GM06990 (cell line): Measurements from ENCODE around the gene INPP4A.
"Not testable (repeated sequence)": the region's sequence is repeated elsewhere in the genome, so short reads cannot be mapped to it uniquely, and the experiment has no call there.

ENCODE experiments used
- DNase-seq: peaks from one replicate; pipeline ENCODE4 v3.0.0-alpha.2; 2011; ENCODE audit not compliant: insufficient read length; ENCODE audit errors: extremely low read depth
- H3K27me3 ChIP-seq: replicated peaks from 2 replicates; pipeline ENCODE4 v1.6.0; 2011; ENCODE audit warnings: low read length; ENCODE audit not compliant: control insufficient read depth, insufficient read depth
- H3K36me3 ChIP-seq: 2 replicates; pipeline ENCODE4 v1.5.1; 2011; ENCODE audit warnings: low read length; ENCODE audit not compliant: control insufficient read depth, insufficient read depth
- H3K4me3 ChIP-seq: replicated peaks from 2 replicates; pipeline ENCODE4 v1.5.1; 2011; ENCODE audit warnings: low read depth, mild to moderate bottlenecking, control low read depth, low read length
- TF ChIP-seq, protein P1 (sequence below): IDR thresholded peaks from 2 replicates; pipeline ENCODE4 v1.5.1; 2011; ENCODE audit warnings: low read length, control low read depth, mild to moderate bottlenecking, inconsistent platforms; ENCODE audit not compliant: insufficient read depth, poor library complexity, severe bottlenecking

Gene INPP4A

DNA sequence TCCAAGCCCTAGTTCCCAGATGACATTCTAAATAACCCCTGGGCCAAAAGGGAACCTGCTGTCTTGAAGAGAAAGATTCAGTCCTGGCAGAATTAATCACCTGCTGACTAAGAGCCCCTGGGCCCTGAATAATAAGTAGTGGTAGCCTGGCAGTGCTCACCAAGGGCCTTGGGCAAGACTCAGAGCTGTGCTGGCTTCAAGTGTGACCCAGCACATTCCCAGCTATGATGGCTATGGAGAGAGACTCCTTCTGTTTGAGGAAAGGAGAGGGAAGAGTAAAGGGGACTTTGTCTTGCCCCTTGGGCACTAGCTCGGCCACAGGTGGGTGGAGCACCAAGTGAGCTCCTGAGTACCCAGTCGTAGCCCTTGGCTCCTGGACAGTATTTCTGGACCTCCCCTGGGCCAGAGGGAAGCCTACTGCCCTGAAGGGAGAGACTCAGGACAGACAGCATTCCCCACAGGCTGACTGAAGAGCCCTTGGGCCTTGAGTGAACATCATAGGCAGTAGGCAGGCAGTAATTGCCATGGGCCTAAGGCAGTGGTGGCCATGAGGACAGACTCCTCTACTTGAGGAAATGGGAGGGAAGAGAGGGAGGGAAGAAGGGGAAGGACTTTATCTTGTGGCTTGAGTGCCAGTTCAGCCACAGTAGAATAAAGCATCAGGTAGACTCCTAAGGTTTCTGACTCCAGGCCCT is 40.0 kb upstream of the INPP4A start:
- no peak for DNase-seq
- H3K36me3 ChIP-seq = no peaks in the 10 kb centered on the region
- TF ChIP-seq, protein P1, sequence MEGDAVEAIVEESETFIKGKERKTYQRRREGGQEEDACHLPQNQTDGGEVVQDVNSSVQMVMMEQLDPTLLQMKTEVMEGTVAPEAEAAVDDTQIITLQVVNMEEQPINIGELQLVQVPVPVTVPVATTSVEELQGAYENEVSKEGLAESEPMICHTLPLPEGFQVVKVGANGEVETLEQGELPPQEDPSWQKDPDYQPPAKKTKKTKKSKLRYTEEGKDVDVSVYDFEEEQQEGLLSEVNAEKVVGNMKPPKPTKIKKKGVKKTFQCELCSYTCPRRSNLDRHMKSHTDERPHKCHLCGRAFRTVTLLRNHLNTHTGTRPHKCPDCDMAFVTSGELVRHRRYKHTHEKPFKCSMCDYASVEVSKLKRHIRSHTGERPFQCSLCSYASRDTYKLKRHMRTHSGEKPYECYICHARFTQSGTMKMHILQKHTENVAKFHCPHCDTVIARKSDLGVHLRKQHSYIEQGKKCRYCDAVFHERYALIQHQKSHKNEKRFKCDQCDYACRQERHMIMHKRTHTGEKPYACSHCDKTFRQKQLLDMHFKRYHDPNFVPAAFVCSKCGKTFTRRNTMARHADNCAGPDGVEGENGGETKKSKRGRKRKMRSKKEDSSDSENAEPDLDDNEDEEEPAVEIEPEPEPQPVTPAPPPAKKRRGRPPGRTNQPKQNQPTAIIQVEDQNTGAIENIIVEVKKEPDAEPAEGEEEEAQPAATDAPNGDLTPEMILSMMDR = no peak
- H3K27me3 ChIP-seq = no peaks in the 10 kb centered on the region
- no peak overlapping the region for H3K4me3 ChIP-seq

- Histone ChIP-seq H3K4me3 (no peak overlapping the region), H3K27me3 (no peaks in the 10 kb centered on the region), H3K36me3 (no peaks in the 10 kb centered on the region)
- DNase-seq = no peak
- TF ChIP-seq, protein P1 = no peak
These were observed 39.4 kb upstream of the INPP4A start for GRCh38 chr2:98405301-98405700.

DNA sequence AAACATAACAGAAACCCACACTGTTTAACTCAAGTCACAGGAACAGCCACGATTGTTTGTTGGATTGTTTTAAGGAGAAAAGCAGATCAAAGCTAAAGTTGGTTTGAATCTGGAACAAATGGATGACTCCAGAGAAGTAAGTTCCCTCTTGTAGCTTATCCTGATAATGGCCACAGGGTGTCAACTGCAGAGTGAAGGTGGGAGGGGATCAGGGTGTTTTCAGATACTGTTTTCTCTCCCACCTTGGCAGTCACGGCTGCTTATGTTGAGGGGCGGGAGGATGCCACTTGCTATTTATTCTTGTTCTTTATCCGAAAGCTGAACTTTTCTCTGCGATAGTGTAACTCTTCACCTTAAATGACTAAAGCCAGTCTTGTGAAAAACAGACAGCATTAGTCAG is 36.5 kb upstream of the INPP4A start:
- Histone ChIP-seq H3K27me3 (no peaks in the 10 kb centered on the region), H3K36me3 (no peaks in the 10 kb centered on the region), H3K4me3 (no peak overlapping the region)
- DNase-seq = no peak
- TF ChIP-seq, protein P1 = no peak

- Histone ChIP-seq H3K36me3 (no peaks in the 10 kb centered on the region), H3K4me3 (no peak overlapping the region), H3K27me3 (no peaks in the 10 kb centered on the region)
- no peak for DNase-seq
- TF ChIP-seq, protein P1 = peak; percentile 67
These were observed 31.8 kb upstream of the INPP4A start for GRCh38 chr2:98412751-98413458.

GRCh38 chr2:98414246-98414645 is 30.4 kb upstream of the INPP4A start:
- not testable (repeated sequence) for H3K4me3 ChIP-seq, H3K36me3 ChIP-seq, DNase-seq, H3K27me3 ChIP-seq

- H3K27me3 ChIP-seq, H3K36me3 ChIP-seq, DNase-seq, H3K4me3 ChIP-seq: not testable (repeated sequence)
These were observed 28.9 kb upstream of the INPP4A start for GRCh38 chr2:98415719-98416248.
